Fibroblast of skin of right biceps (primary cell): Measurements from ENCODE around the gene DDI1.

Experiments
- DNase-seq: peaks from one replicate; pipeline ENCODE4 v3.0.0-alpha.2; 2013

The DDI1 gene

DNA sequence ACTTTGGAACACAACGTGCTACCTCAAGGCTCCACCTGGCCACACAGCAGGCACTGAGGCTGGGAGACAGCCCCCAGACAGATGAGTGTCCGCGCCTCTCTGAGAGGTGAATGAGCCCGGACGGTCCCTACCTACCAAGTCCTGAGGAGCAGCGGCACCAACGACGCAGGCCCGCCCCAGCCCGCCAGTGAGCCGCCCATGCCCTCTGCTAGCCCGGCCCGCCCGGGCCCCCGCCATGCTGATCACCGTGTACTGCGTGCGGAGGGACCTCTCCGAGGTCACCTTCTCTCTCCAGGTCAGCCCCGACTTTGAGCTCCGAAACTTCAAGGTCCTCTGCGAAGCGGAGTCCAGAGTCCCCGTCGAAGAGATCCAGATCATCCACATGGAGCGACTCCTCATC lies at the start of gene DDI1:
Gene DDI1 (plus strand): TSS at position 53 of the 400 bp plus-strand sequence. CDS start 183 bp downstream, at position 236.
- no peak for DNase-seq

DNA sequence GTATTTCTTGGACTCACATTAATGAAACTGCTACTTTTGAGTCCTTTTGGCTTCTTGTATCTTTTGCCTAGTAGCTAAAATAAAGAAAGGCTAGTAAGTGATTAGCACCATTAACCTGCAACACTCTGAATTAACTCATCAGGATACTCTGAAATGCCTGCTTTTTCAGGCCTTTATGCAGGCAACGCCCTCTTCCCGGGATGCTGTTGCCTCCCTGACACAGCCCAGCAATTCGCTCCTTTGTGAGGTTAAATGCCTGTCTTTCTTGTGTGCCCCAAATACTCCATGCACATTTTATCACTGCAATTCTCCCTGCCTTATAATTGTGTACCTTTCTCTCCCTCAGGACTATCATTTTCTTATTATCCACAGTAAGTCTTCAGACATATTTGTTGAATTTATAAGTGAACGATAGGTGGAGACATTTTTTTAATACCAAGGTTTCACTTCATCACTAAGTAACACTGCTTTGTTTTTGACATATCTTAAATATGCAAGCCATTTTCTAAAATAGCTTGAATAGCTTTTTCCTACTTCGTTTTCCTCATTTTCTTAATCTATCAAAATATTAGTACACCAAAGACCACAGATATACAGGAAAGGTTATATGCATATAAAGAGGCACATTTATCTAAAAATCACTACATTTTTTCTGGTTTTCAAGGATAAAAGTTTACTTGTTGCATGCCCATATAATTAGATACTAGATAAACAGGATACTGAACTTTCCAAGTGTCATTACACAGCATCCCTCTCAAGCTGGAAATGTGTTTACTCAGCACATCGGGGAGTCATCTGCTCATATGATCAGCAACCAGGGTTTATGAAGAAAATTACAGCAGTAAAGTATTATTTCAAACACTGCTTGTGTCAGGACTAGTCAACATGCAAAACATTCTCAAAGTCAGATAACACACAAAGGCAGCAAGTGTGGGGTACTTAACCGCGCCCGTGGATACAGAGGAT lies 48.5 kb upstream of the DDI1 start:
- DNase-seq: no peak

DNA sequence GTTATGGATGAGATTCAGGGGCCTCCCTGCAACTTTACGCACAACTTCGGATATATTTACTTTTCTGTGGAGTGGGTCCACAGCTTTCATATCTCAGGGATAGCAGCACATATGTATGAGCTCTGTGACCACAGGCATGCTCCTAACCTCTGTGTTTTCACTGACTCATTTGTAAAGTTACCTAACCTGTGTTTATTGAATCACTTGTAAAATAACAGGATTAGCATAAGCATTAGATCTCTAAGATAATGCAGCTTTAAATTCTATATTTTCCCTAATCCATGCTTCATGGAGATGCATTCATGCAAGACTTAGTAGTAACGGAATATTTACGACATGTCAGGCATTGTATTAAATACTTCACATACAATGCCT lies 47.9 kb upstream of the DDI1 start:
- DNase-seq: peak; percentile 63

DNA sequence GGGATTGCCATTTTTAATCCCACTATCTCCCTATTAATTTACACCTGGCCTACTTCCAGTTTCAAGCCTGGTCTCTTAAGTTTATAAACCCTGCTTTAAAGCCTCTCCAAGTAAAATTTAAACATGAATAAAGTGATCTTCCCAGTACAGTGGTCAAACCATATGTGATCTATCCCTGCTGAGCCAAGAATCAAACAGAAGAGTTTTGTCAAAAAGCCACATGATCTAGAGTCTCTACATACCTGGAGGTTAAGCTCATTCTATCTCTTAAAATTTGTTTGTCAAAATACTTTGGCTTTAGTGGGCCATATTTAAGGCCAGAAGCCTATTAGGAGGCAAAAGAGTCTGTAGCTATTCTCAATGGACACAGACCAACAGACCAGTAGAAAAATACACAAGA lies 42.9 kb upstream of the DDI1 start:
- peak; percentile 41 for DNase-seq

DNA sequence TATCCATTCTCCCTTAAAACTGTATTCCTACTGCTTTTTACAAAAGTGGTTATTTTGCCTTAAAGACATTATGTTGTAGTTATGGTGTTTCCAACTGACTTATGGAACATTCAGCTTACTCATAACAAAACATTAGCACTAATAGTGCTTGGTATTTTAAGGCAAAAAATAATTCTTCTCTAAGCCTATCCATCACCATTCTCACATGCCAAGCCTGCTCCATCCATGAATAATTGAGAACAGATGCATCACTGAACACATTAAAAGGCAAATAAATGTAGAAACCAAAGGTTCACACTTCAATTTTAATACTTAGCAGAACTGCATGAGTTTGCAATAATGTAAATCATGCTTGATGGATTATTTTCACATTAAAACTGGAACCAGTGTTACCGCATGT lies 42.3 kb upstream of the DDI1 start:
- DNase-seq: peak; percentile 90

DNA sequence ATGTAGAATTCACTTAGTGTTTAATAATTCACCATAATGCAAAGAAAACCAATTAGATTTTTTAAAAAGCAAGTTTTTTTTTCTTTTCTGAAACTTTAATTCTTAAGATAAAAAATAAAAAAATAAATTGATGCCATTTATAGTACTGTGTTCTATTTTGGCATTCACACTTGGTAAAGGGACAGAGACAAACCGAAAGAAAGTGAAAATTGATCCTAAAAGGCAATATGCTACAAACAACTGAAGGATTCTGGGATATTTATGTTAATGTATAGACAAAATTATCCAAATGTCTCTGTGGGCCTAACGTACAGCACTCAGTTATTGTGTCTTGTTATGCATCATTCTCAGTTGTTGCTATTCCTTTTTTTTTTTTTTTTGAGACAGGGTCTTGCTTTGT lies 41.9 kb upstream of the DDI1 start:
- DNase-seq: no peak

DNA sequence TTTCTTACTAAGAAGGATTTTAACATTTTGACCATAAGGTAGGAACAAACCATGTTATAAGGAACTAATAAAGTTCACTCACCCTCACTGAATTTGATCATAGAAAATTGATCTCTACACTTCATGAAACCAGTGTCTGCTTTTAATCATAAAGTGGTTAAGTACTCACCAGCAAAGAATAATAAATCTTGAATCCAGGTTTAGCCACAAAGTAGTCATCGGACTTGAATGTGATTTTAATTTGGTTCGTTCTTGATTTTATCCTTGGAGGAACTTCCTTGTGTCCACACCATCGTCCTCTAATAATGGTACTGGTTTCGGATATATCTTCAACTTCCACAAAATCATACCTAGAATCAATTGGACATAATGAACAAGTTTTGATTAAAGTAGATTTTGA lies 40.5 kb upstream of the DDI1 start:
- DNase-seq: peak; percentile 82

DNA sequence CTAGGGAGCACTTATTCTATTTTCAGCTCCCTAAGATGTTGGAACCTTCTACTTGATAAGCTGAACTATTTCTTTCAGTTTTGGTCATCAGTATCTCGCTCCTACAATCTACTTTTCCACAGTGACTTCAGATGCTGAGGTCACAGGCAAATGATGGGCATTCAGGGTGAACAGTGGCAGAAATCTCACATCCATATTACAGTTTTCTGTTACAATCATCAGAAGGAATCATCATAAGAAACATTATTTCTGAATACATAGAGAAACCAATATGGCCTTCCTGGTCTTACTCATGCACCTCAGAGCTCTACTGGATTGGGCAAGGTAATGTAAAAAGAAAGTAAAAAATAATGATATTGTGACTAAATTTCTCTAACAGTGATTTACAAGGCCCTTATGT lies 39.4 kb upstream of the DDI1 start:
- DNase-seq: no peak

DNA sequence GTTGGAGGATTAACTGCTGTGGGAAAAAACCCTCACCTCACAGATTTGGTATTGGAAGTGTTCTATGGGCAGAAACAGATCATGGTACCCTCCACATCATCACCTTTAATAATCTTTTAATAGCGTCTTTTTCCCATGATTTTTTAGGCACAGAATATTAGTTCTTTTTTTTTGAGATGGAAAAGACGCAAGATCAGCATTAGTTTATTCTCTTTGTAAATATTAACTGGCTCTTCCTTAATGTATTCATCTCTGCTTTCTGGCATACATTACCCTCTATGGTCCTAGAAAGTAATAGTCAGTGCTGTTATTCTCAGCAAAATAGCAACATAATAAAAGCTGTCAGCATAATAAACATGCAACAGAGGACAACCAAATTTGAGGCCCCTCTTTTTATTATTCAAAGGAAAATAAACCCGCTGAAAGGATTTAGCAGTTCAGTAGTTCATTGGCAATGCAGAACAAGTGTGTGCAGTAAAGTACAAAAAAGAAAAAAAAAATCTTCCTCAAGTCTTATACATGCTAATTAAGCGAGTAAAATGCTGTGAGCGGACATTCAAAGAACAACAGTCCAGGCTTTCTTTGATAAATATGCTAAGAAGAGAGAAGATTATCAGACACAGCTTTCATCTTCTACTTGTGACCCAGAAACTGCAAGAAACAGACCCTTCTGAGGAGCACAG lies 37.5 kb upstream of the DDI1 start:
- DNase-seq: no peak

DNA sequence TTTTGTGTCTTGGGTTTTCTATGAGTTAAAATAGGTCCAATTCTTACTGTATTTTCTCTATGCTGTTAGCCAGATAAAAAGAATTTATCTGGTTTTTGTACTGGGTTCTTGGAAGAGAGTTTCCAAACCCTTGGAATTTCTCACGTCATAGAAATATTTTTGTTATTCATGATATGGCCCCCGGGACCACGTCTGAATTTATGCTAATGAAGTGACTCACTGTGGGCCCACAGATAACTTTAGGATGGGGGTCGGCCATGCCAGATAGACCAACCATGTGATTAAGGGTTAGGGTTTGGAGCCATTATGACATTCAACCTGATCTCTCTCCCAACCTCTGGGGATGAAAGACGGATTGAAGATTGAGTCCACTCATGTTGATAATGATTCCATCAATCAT lies 35.6 kb upstream of the DDI1 start:
- DNase-seq: peak; percentile 96

DNA sequence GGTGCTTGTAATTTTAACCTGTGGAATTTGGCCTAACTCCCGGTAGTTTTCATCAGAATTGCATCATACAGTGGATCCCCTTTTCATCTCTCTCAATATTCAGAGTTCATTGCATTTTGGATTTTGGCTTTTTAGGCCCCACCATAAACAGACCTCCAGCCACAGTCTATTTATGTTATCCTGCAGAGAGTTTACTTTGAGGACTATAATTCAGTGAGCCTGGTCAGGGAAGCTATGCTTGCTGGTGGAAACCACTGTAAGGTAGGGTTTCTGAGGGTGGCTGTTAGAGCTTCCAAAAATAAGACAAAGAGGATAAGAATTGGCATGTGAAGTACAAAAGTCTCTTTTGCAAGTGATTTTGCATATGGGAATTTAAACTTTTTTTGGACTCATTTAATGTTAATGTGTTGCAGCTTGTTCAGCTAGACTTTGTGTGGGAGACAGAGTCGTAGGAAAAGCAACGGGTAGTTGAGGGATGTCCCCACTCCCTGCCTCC lies 34.8 kb upstream of the DDI1 start:
- peak; percentile 76 for DNase-seq

DNA sequence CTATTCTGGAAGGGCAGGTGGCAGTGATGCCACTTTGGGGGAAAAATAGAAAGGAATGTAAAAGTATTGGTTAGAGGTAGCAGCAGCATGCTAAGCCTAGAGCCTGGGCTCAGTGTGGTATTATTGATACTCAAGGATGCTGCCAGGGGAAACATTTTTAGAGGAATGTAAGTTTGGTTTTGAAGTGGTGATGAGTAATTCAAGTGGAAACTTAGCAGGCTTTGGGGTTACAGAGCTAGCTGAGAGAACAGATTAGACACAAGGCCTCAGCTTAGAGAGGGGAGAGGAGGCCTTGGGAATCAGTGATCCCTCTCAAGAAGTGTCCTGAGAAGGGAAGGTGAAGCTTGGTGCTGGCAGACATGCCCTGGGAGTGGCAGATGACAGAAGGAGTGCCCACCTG lies 32.9 kb upstream of the DDI1 start:
- DNase-seq: peak; percentile 85

DNA sequence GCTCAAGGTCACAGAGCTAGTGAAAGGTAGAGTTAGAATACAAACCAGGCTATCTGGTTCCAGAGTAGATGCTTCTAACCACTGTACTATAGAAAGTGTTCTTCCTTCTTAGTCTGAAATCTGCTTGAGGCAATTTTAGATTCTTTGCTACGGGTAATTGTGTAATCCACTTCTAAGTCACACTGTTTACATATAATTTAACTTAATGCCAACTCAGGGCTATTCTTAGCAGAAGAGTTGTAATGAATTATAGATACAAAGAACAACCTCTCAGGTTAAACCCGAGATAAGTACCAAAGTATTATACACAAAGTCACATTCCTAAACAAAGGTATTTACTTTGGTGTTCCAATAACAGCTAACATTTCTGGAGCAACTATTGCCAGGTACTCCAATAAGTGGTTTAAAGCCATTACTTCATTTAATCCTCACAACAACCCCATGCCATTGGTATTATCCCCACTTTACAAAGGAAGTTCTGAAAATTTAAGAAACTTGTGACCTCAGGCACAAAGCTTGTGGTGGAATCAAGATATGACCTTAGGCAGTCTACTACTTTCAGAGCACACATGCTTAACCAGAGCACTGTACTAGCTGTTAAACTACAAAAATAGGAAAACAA lies 31.1 kb upstream of the DDI1 start:
- DNase-seq: no peak

DNA sequence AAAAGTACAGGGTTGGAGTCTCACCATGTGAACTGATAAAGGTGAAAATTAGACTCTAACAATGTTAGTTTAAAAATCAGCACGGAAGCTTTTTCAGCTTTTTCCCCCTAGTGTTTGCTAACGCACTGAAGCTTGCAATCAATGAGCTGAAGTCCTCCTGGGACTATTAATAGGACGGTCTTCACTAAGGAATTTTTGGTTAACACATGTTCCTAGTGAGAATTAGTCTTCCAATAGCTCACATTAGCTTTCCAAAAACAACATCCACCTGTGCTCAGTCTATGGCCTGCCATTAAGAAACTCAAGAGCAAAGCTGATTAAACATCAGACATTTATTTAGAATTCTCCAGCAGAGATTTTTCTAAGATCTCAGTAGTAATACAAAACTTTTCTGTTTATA lies 26.7 kb upstream of the DDI1 start:
- no peak for DNase-seq

DNA sequence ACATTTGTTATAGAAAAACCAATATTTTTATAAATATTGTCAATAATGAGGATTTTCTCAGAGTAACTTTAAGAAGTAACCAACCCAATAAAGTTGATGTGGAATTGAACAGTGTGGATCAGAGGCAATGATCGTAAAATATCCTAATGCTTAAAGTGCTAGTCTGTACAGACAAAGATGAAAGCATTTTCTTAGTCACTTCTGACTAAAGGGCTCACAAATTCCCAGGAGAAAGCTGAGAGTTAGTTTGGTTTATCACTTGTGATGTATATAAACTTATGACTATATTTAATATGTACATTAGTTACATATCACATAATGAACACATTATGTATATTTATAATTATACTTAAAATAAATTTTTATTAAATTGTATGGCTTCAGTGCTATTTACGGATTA lies 25.4 kb upstream of the DDI1 start:
- DNase-seq: peak; percentile 55

DNA sequence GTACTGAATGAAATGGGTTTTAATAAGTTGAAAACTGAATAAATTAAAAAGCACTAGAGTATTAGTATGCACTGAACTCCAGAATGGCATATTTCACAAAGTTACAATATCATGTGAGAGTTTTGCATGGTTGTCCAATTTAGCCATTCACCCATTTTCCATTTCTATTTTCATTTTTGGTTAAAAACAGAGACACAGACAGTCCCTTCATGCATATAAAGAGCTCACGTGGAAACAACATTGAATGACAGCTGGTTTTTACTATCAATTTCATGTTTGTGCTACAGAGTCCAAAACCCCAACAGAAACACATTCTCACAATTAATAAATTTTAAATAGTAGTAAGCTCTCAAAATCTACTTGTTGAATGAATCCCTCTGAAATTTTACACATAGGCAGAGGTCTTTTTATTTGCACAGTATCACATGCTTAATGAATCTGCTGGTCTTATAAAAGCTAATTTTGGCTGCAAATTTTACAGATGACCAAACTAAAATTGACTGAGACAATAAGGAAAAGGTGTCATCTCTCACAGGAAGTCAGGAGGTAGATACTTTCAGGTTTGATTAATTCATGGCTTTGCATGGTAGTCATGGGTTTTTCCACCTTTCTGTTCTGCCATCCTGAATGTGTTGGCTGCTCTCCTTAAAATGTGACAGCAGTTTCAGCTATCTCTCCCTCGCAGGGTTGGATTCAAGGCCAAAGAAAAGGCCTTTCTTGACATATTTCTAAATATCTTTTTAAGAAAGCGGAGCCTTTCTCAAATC lies 20.6 kb upstream of the DDI1 start:
- DNase-seq: no peak

DNA sequence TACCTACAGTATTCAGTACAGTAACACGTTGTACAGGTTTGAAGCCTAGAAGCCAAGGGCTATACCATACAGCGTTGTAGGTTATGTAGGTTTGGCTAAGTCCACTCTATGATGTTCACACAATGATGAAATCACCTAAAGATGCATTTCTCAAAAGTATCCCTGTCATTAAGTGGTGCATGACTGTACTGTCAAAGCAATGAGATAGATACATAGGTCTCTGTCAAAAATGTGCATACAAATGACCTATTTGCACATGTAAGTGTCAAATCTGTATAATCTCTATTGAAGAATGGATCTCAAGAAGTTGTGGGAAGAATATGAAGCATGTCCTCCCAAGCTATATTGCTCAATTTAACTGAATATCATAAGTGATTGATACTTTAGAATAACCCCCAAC lies 11.9 kb upstream of the DDI1 start:
- DNase-seq: no peak

DNA sequence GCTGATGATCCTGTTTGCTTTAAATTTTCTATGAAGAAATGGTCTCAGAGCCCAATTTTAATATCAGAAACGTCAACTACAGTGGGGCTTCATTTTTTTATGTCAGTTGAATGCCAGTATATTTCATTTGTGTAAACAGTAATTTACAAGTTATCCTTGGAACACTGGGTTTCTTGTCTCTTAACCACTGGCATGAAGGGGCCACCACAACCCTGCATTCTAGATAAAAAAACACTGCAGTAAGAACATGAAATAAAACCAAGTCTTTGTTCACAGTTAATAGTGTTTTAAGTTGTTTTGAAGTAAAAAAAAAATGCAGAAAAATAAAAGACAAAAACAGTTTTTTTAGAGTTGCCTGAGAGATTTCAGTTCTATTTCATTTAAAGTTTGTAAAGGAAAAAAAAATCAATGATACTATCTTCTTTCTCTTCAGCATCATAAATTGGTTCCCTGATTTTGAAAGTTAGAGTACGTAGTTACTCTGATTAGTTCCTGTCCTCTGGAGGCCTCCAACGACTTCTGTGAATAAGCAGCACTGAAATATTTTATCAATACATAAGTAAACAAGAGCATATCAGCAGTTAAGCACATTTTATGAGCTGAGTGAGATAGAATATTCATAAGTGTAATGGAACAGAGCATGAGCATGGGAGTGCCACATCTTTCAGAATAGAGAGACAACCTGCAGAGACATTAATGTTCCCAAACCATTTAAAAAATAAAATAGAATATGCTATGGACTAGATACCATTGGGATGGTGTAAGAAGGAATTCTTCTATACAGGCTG lies 7.8 kb upstream of the DDI1 start:
- DNase-seq: no peak

DNA sequence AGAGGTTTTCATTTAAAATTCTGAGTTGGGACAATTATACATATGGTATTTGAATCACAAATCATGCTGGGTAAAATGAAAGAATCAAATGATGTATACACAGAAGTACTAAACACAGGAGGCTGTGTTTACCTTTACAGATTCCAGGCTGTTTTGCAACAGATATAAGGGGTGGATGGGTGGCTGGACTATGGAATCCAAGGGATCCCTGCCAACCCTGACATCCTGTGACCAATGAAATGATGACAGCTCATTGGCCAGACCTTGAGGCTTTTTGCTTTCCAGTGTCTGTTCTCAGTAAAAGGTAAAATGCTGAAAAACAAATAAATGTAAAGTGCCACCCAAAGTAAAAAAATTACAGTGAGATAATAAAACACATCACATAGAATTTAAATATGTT lies 3.3 kb upstream of the DDI1 start:
- peak; percentile 85 for DNase-seq

DNA sequence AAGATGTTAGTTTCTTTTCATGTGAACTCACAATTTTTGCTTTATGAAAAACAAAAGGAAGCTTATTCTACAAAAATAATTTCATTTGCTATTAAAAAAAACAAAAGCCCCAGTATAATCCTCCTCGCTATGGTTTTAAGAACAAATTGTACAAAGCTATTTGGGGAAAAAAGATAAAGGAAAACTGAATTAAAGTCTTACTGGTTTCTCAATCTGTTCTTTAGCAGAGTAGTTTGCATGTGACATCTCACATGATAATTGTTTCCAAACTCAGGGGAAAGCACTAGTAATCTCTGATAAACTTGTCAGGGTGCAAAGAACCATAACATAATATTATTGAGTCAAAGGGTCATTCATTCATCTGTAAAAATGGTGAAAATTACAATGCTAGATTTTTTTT lies 2.9 kb upstream of the DDI1 start:
- no peak for DNase-seq

DNA sequence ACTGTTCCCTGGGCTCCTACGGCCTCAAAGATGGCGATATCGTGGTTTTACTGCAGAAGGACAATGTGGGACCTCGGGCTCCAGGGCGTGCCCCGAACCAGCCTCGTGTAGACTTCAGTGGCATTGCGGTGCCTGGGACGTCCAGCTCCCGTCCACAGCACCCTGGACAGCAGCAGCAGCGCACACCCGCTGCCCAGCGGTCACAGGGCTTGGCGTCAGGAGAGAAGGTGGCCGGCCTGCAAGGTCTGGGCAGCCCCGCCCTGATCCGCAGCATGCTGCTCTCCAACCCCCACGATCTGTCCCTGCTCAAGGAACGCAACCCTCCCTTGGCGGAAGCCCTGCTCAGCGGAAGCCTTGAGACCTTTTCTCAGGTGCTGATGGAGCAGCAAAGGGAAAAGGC lies 555 bp downstream of the DDI1 start:
- no peak for DNase-seq

DNA sequence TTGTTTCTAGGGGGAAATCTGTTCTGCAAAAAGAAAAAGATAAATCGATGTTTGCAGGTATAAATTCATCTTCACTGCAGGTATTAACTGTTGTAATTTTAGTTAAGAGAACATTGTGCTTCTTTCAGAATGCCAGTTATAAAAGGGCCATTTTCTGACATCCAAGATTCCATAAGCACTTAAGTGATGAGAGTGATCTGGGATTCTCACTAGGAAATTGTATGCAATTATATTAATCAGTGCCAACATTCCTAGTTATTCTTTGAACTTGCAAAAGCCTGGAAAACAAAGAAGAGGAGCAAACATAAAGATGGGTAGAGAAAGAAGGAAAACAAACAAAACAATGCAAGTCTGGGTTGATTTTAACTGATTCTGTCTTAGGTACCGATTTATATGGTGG lies 5.4 kb downstream of the DDI1 start:
- no peak for DNase-seq
